B cell (primary cell): ENCODE data around the gene MTG2.

Experiments used
- EZH2 ChIP-seq: IDR thresholded peaks from 2 replicates; pipeline ENCODE4 v1.6.1; 2012; ENCODE audit warnings: borderline replicate concordance, low read depth, mild to moderate bottlenecking, moderate library complexity, low read length; ENCODE audit not compliant: insufficient read depth, poor library complexity, severe bottlenecking
- TF ChIP-seq, protein P1 (sequence below): fragments of 200-600 bp; IDR thresholded peaks from one replicate; pipeline ENCODE4 v1.8.0; 2022; ENCODE audit warnings: antibody characterized with exemption, mild to moderate bottlenecking

- TF ChIP-seq, protein P1, sequence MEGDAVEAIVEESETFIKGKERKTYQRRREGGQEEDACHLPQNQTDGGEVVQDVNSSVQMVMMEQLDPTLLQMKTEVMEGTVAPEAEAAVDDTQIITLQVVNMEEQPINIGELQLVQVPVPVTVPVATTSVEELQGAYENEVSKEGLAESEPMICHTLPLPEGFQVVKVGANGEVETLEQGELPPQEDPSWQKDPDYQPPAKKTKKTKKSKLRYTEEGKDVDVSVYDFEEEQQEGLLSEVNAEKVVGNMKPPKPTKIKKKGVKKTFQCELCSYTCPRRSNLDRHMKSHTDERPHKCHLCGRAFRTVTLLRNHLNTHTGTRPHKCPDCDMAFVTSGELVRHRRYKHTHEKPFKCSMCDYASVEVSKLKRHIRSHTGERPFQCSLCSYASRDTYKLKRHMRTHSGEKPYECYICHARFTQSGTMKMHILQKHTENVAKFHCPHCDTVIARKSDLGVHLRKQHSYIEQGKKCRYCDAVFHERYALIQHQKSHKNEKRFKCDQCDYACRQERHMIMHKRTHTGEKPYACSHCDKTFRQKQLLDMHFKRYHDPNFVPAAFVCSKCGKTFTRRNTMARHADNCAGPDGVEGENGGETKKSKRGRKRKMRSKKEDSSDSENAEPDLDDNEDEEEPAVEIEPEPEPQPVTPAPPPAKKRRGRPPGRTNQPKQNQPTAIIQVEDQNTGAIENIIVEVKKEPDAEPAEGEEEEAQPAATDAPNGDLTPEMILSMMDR: no peak
- TF ChIP-seq EZH2: no peak
These were observed 6.0 kb upstream of the MTG2 start for GRCh38 chr20:62176866-62177265.
